Activated CD4-positive, alpha-beta T cell treated with anti-CD3 and anti-CD28 coated beads, Interleukin-10, Interleukin-2, amounts not matched to agents 100 ng/mL and 50 ng/mL, durations not matched to agents 16 hours and 8 hours (primary cell): ENCODE data around the gene GSTM4.

Experiments used
- DNase-seq: peaks from one replicate; pipeline ENCODE4 v3.0.0-alpha.2; 2020

Gene GSTM4

GRCh38 chr1:109625176-109625575 is 30.7 kb upstream of the GSTM4 start:
- no peak for DNase-seq

- no peak for DNase-seq
Measured at GRCh38 chr1:109625601-109626560, 30.0 kb upstream of the GSTM4 start.

GRCh38 chr1:109626682-109627408 is 29.1 kb upstream of the GSTM4 start:
- no peak for DNase-seq

- DNase-seq: no peak
Measured at GRCh38 chr1:109627692-109628399, 28.1 kb upstream of the GSTM4 start.

- no peak for DNase-seq
Measured at GRCh38 chr1:109628540-109629321, 27.2 kb upstream of the GSTM4 start.

- no peak for DNase-seq
Measured at GRCh38 chr1:109629372-109630030, 26.4 kb upstream of the GSTM4 start.

GRCh38 chr1:109630081-109630897 is 25.6 kb upstream of the GSTM4 start:
- no peak for DNase-seq

GRCh38 chr1:109630898-109631512 is 24.9 kb upstream of the GSTM4 start:
- DNase-seq: no peak

GRCh38 chr1:109631513-109632505 is 24.1 kb upstream of the GSTM4 start:
- no peak for DNase-seq

- DNase-seq: no peak
Measured at GRCh38 chr1:109632671-109633346, 23.1 kb upstream of the GSTM4 start.

- DNase-seq: no peak
Measured at GRCh38 chr1:109634292-109634691, 21.6 kb upstream of the GSTM4 start.

GRCh38 chr1:109634771-109635750 is 20.8 kb upstream of the GSTM4 start:
- DNase-seq: no peak

GRCh38 chr1:109635862-109636200 is 20.1 kb upstream of the GSTM4 start:
- DNase-seq: no peak

- no peak for DNase-seq
Measured at GRCh38 chr1:109636201-109636952, 19.5 kb upstream of the GSTM4 start.

- no peak for DNase-seq
Measured at GRCh38 chr1:109637446-109637845, 18.5 kb upstream of the GSTM4 start.

- DNase-seq: no peak
Measured at GRCh38 chr1:109639063-109639840, 16.6 kb upstream of the GSTM4 start.
